ENCODE data around the gene CYB5A. TPM values are rescaled to one million over a fixed set of nuclear protein-coding genes. Genes with fewer than 3 reads are reported as not detected.

Gene CYB5A
- total RNA-seq, 1 experiment from 2014 or later, result 130 TPM

DNA sequence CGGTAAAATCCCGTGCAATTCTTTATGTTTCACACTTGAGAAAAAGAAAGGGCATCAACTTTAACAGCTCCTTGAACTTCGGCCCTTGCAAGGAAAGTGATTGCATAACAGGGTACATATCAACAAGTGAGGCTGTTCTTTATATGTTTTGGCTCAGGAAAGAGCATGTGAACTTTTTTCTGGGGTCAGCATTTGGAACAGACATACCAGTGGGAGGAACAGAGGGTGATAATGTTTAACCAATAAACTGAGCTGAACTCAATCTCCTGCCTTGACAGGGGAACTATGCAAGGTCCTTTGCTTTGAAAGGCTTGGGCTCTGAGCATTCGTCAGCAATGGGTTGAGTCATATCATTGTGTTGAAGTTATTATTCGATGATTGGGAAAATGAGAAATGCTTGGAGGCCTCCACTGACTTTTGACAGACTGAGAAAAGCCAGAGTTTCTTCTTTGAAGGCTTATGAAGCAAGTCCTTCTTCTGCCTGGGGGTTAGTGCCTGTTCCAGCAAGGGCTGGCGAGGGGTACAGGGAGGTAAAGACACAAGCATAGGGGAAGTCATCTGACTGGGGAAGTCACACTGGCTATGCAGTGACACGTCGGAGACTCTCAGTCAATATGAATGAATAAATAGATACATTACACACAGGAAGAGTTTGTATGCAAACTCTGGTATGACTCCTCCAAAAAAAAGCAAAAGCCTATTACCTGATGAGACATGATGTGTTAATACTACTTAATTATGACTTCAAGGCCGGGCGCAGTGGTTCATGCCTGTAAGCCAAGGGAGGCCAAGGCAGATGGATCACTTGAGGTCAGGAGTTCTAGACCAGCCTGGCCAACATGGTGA, 57.2 kb downstream of the CYB5A start:
- Histone ChIP-seq H2AFZ (ENCODE audit: low read length) (no peak overlapping the region), H3K27me3 (ENCODE audit: low read length) (no peaks in the 10 kb centered on the region), H3K9me2 (replicated peaks; ENCODE audit: low read length) (no peaks in the 10 kb centered on the region), H3K4me3 (ENCODE audit: low read length) (no peak overlapping the region), H3F3A (ENCODE audit: low read length, unreplicated experiment) (no peaks in the 10 kb centered on the region), H3K9ac (ENCODE audit: low read length) (no peak overlapping the region), H3K36me3 (ENCODE audit: low read depth, low read length) (no peaks in the 10 kb centered on the region), H4K20me1 (ENCODE audit: low read length) (no peaks in the 10 kb centered on the region), H3K4me1 (ENCODE audit: insufficient read depth, low read length) (peaks cover 30% of the 10 kb centered on the region), H3K79me2 (ENCODE audit: low read length) (no peaks in the 10 kb centered on the region), H3K4me2 (ENCODE audit: low read length) (peak overlapping the region; percentile 5), H3K9me3 (ENCODE audit: low read length) (no peaks in the 10 kb centered on the region), H3K27ac (ENCODE audit: low read length) (peak overlapping the region; percentile 68)
- ATAC-seq (peak; percentile 58), DNase-seq (peak; percentile 73)
- ChIA-PET CTCF (no interaction called here), POLR2A (ENCODE audit: unreplicated experiment) (no interaction called here)
- BruUV-seq (replicated peaks), result no TSS peak
- TF ChIP-seq EZH2phosphoT487 (IDR thresholded peaks at IDR 0.05; ENCODE audit: borderline replicate concordance, low read length), result no peak
- TF ChIP-seq EZH2 (IDR thresholded peaks at IDR 0.05; ENCODE audit: low read length, unreplicated experiment), result no peak
- TF ChIP-seq CTCF (conservative IDR thresholded peaks at IDR 0.05; ENCODE audit: low read depth, low read length), result no peak
- intact Hi-C loops (cut with micrococcal nuclease), result no loop called here

- DNase-seq (no peak), ATAC-seq (no peak)
- H2AFZ ChIP-seq (ENCODE audit: low read length), result no peak overlapping the region
- no peaks in the 10 kb centered on the region for H4K20me1 ChIP-seq (ENCODE audit: low read length)
- peaks cover 30% of the 10 kb centered on the region for H3K4me1 ChIP-seq (ENCODE audit: insufficient read depth, low read length)
- ChIA-PET CTCF (no interaction called here), POLR2A (ENCODE audit: unreplicated experiment) (no interaction called here)
- BruUV-seq (replicated peaks), result no TSS peak
- no peak overlapping the region for H3K4me3 ChIP-seq (ENCODE audit: low read length)
- H3K36me3 ChIP-seq (ENCODE audit: low read depth, low read length), result no peaks in the 10 kb centered on the region
- H3K9me2 ChIP-seq (replicated peaks; ENCODE audit: low read length), result no peaks in the 10 kb centered on the region
- no peaks in the 10 kb centered on the region for H3F3A ChIP-seq (ENCODE audit: low read length, unreplicated experiment)
- no peaks in the 10 kb centered on the region for H3K79me2 ChIP-seq (ENCODE audit: low read length)
- no peak for TF ChIP-seq EZH2 (IDR thresholded peaks at IDR 0.05; ENCODE audit: low read length, unreplicated experiment)
- TF ChIP-seq CTCF (conservative IDR thresholded peaks at IDR 0.05; ENCODE audit: low read depth, low read length), result no peak
- TF ChIP-seq EZH2phosphoT487 (IDR thresholded peaks at IDR 0.05; ENCODE audit: borderline replicate concordance, low read length), result no peak
- no peaks in the 10 kb centered on the region for H3K27me3 ChIP-seq (ENCODE audit: low read length)
- no peak overlapping the region for H3K9ac ChIP-seq (ENCODE audit: low read length)
- peak overlapping the region; percentile 68 for H3K27ac ChIP-seq (ENCODE audit: low read length)
- H3K9me3 ChIP-seq (ENCODE audit: low read length), result no peaks in the 10 kb centered on the region
- H3K4me2 ChIP-seq (ENCODE audit: low read length), result no peak overlapping the region
- intact Hi-C loops (cut with micrococcal nuclease), result no loop called here
Observed at GRCh38 chr18:74233933-74234325, 57.8 kb downstream of the CYB5A start.
